K562 (cell line): ENCODE data around the gene NEUROD2. TPM values are rescaled to one million over a fixed set of nuclear protein-coding genes. Genes with fewer than 3 reads are reported as not detected.

Experiments
- EGR1 ChIP-seq: fragments of 450-650 bp; conservative IDR thresholded peaks from 2 replicates; pipeline ENCODE4 v1.6.1; 2017; ENCODE audit warnings: mild to moderate bottlenecking
- HDAC1 ChIP-seq, 2 experiments: fragments of 450-650 bp; IDR thresholded peaks; 2 replicates each; pipeline ENCODE4 v1.6.1; 2016 to 2017; ENCODE audit warnings: inconsistent platforms in 1 of 2, mild to moderate bottlenecking in 1 of 2, moderate library complexity in 1 of 2
- MEIS2 ChIP-seq: fragments of 450-650 bp; IDR thresholded peaks from 2 replicates; pipeline ENCODE4 v1.6.1; 2014; ENCODE audit warnings: mild to moderate bottlenecking; ENCODE audit not compliant: partially characterized antibody
- POLR2G ChIP-seq: fragments of 200-400 bp; formaldehyde crosslinking; IDR thresholded peaks from 2 replicates; pipeline ENCODE4 v1.6.1; 2017; ENCODE audit warnings: low read depth, mild to moderate bottlenecking, antibody characterized with exemption, low read length, moderate library complexity
- PTTG1 ChIP-seq: fragments of 450-650 bp; IDR thresholded peaks from 2 replicates; pipeline ENCODE4 v1.6.1; 2016; ENCODE audit warnings: low read depth, mild to moderate bottlenecking, missing genetic modification characterization, missing compliant biosample characterization
- SNIP1 ChIP-seq: fragments of 450-650 bp; IDR thresholded peaks from 2 replicates; pipeline ENCODE4 v1.7.1; 2017; ENCODE audit warnings: low read depth, mild to moderate bottlenecking
- SRSF3 ChIP-seq: fragments of 200-400 bp; formaldehyde crosslinking; IDR thresholded peaks from 2 replicates; pipeline ENCODE4 v1.6.1; 2016; ENCODE audit warnings: mild to moderate bottlenecking, low read length, moderate library complexity; ENCODE audit not compliant: insufficient read depth
- ZNF354B ChIP-seq: fragments of 250-450 bp; sonication (Bioruptor Pico); IDR thresholded peaks from 2 replicates; pipeline ENCODE4 v1.4.0; 2020
- polyA plus RNA-seq, 8 experiments: library from polyadenylated mRNA; depleted of rRNA in 4 of 8; stranded (reverse) in 5 of 8; unstranded in 3 of 8; fragments of >200 nt; fragmentation: Nextera tagmentation in 2 of 8; fragmentation: Illumina TruSeq in 1 of 8; extraction: Ambion mirVana in 2 of 8; extraction: Trizol in 1 of 8; gene quantifications; 2 replicates each; pipeline versions ENCODE4 v1.2.1 to v1.2.3, GENCODE V29; 2011 to 2014; ENCODE audit warnings: inconsistent platforms in 1 of 8, missing spikeins in 1 of 8
- total RNA-seq, 7 experiments: library from RNA; depleted of rRNA in 6 of 7; stranded (reverse); fragments of >200 nt in 6 of 7; fragmentation: Illumina TruSeq in 2 of 7; extraction: Trizol in 2 of 7; gene quantifications; 2 replicates each; pipeline versions ENCODE4 v1.2.1 to v1.2.3, GENCODE V29; 2011 to 2021; ENCODE audit warnings: low replicate concordance in 1 of 7
- TF ChIP-seq, protein P1 (sequence below), 3 experiments: fragments of 200-800 bp in 1 of 3; fragments of 250-450 bp in 1 of 3; fragments of 450-650 bp in 1 of 3; sonication (Bioruptor Pico) in 1 of 3; sonication (Bioruptor generic) in 1 of 3; formaldehyde crosslinking in 1 of 3; IDR thresholded peaks; 2 replicates each; pipeline versions ENCODE4 v1.6.1 to v1.8.0; 2016 to 2022; ENCODE audit warnings: mild to moderate bottlenecking in 2 of 3, missing genetic modification characterization in 2 of 3, missing compliant biosample characterization in 1 of 3, moderate library complexity in 1 of 3
- TF ChIP-seq, protein P2 (sequence below): fragments of 200-800 bp; sonication (Bioruptor generic); IDR thresholded peaks from 2 replicates; pipeline ENCODE4 v1.6.1; 2017; ENCODE audit warnings: missing genetic modification characterization, missing compliant biosample characterization
- TF ChIP-seq, protein P3 (sequence below), 2 experiments: IDR thresholded peaks in 1 of 2; conservative IDR thresholded peaks in 1 of 2; 2 replicates each; pipeline ENCODE4 v1.6.1; 2016; ENCODE audit warnings: low read depth in 2 of 2, mild to moderate bottlenecking in 1 of 2, missing compliant biosample characterization in 1 of 2, missing genetic modification characterization in 1 of 2, moderate library complexity in 1 of 2

NEUROD2 gene
- total and polyA plus RNA-seq, 9 of the 15 experiments (the other 6 are each of a cell fraction or from before 2014, with no cell fraction given), result not detected

DNA sequence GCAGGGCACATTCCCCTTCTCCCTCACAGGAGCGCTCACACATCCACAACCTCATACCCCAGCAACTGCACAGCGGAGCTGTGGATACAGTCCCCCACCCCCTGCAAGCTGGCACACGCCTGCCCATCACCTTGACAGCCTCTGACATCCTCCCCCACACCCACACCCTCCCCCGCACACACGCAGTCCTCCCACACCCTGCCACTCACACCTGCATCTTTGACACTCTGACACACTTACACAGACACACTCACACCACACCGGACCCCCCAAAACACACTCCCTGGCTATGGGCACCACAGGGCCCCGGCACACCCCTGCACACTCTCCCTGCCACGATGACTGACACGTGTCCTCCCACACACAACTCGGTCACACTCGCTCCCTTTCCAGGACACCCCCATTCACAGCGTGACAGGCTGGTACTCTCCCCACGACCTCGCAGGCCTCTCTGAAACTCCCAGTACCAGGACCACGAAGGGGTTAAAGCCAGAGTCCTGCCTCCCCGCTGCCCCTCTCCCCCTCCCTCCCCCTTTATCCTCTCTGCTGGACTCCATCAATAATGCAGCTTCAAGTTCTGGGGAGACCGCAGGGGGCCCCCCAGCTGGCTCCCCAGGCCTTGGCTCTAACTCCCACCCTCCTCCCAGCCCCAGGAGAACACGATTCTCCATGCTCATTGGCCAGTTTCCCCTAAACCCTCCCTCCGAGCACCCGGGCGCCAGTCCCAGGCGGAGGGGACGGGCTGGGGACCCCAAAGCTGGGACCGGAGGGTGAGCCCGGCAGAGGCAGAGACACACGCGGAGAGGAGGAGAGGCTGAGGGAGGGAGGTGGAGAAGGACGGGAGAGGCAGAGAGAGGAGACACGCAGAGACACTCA, 18.7 kb upstream of the NEUROD2 start, which contains the start of gene PPP1R1B (continued):
- TF ChIP-seq, protein P1, sequence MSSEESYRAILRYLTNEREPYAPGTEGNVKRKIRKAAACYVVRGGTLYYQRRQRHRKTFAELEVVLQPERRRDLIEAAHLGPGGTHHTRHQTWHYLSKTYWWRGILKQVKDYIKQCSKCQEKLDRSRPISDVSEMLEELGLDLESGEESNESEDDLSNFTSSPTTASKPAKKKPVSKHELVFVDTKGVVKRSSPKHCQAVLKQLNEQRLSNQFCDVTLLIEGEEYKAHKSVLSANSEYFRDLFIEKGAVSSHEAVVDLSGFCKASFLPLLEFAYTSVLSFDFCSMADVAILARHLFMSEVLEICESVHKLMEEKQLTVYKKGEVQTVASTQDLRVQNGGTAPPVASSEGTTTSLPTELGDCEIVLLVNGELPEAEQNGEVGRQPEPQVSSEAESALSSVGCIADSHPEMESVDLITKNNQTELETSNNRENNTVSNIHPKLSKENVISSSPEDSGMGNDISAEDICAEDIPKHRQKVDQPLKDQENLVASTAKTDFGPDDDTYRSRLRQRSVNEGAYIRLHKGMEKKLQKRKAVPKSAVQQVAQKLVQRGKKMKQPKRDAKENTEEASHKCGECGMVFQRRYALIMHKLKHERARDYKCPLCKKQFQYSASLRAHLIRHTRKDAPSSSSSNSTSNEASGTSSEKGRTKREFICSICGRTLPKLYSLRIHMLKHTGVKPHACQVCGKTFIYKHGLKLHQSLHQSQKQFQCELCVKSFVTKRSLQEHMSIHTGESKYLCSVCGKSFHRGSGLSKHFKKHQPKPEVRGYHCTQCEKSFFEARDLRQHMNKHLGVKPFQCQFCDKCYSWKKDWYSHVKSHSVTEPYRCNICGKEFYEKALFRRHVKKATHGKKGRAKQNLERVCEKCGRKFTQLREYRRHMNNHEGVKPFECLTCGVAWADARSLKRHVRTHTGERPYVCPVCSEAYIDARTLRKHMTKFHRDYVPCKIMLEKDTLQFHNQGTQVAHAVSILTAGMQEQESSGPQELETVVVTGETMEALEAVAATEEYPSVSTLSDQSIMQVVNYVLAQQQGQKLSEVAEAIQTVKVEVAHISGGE (CRISPR knock-in tag; IDR thresholded peaks at IDR 0.05), result no peak
- TF ChIP-seq SNIP1 (no peak), MEIS2 (peak; percentile 38), POLR2G (no peak), PTTG1 (tag) (no peak), HDAC1 (IDR thresholded peaks at IDR 0.05) (peak in 1 of 2 experiments; percentile 39; a peak in 2 of 4 replicates), SRSF3 (no peak), EGR1 (peak; percentile 87), ZNF354B (CRISPR knock-in tag) (no peak)
- TF ChIP-seq, protein P2, sequence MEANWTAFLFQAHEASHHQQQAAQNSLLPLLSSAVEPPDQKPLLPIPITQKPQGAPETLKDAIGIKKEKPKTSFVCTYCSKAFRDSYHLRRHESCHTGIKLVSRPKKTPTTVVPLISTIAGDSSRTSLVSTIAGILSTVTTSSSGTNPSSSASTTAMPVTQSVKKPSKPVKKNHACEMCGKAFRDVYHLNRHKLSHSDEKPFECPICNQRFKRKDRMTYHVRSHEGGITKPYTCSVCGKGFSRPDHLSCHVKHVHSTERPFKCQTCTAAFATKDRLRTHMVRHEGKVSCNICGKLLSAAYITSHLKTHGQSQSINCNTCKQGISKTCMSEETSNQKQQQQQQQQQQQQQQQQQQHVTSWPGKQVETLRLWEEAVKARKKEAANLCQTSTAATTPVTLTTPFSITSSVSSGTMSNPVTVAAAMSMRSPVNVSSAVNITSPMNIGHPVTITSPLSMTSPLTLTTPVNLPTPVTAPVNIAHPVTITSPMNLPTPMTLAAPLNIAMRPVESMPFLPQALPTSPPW (CRISPR knock-in tag), result peak; percentile 16; the same call in 1 of the 2 replicates
- TF ChIP-seq, protein P3, sequence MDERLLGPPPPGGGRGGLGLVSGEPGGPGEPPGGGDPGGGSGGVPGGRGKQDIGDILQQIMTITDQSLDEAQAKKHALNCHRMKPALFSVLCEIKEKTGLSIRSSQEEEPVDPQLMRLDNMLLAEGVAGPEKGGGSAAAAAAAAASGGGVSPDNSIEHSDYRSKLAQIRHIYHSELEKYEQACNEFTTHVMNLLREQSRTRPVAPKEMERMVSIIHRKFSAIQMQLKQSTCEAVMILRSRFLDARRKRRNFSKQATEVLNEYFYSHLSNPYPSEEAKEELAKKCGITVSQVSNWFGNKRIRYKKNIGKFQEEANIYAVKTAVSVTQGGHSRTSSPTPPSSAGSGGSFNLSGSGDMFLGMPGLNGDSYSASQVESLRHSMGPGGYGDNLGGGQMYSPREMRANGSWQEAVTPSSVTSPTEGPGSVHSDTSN (CRISPR knock-in tag; IDR thresholded peaks at IDR 0.05; ENCODE audit: low read depth), result no peak
- TF ChIP-seq, protein P3 (tag; conservative IDR thresholded peaks at IDR 0.05; ENCODE audit: low read depth), result peak; percentile 39
- TF ChIP-seq, all 486 proteins: peak for 9
